PC-9 (cell line): ENCODE results near the gene KLHL17. TPM values are rescaled to one million over a fixed set of nuclear protein-coding genes. Genes with fewer than 3 reads are reported as not detected.

Experiments used
- BruUV-seq: library from RNA; stranded (reverse); fragments of 400-500 nt; replicated peaks from 2 replicates; lab custom pipeline; 2021; lab: Mats Ljungman, UMichigan
- CTCF ChIA-PET: fragments of 300-600 bp; sonication (Branson Sonifier 250); formaldehyde crosslinking; loops from one replicate; lab custom pipeline; 2022; ENCODE audit warnings: antibody characterized with exemption; lab: Charles Lee
- POLR2A ChIA-PET: fragments of 300-600 bp; sonication (Branson Sonifier 250); formaldehyde crosslinking; loops from one replicate; lab custom pipeline; 2022; ENCODE audit warnings: antibody characterized with exemption; ENCODE audit not compliant: unreplicated experiment; lab: Charles Lee
- DNase-seq, 2 experiments: peaks; one replicate each; pipeline versions ENCODE4 v3.0.0 to v3.0.0-alpha.2; 2015 to 2022; ENCODE audit warnings: mixed read lengths in 1 of 2
- H2AFZ ChIP-seq: fragments of 200-600 bp; sonication (generic); 2 replicates; pipeline ENCODE4 v1.8.1; 2017; ENCODE audit warnings: antibody characterized with exemption
- H3F3A ChIP-seq: fragments of 200-600 bp; sonication (generic); 2 replicates; pipeline ENCODE4 v1.8.1; 2017; ENCODE audit warnings: antibody characterized with exemption, mild to moderate bottlenecking, low read depth; ENCODE audit not compliant: insufficient read depth
- H3K27ac ChIP-seq: fragments of 200-600 bp; sonication (generic); 2 replicates; pipeline ENCODE4 v1.6.1; 2016; ENCODE audit warnings: mixed run types
- H3K27me3 ChIP-seq: fragments of 200-600 bp; sonication (generic); 2 replicates; pipeline ENCODE4 v1.6.1; 2016; ENCODE audit warnings: low read depth, mixed run types; ENCODE audit not compliant: insufficient read depth
- H3K36me3 ChIP-seq: fragments of 200-600 bp; sonication (generic); 2 replicates; pipeline ENCODE4 v1.6.1; 2016; ENCODE audit warnings: low read depth, mixed run types
- H3K4me1 ChIP-seq: fragments of 200-600 bp; sonication (generic); replicated peaks from 2 replicates; pipeline ENCODE4 v1.6.1; 2016; ENCODE audit warnings: mixed run types; ENCODE audit not compliant: insufficient read depth
- H3K4me2 ChIP-seq: fragments of 200-600 bp; sonication (generic); 2 replicates; pipeline ENCODE4 v1.6.1; 2017; ENCODE audit warnings: mixed run types
- H3K4me3 ChIP-seq: fragments of 200-600 bp; sonication (generic); 2 replicates; pipeline ENCODE4 v1.6.1; 2016; ENCODE audit warnings: mixed run types
- H3K79me2 ChIP-seq: fragments of 200-600 bp; sonication (generic); 2 replicates; pipeline ENCODE4 v1.6.1; 2017; ENCODE audit warnings: low read depth, mixed run types
- H3K9me2 ChIP-seq: fragments of 200-600 bp; sonication (generic); 2 replicates; pipeline ENCODE4 v1.8.1; 2017; ENCODE audit warnings: mild to moderate bottlenecking; ENCODE audit not compliant: insufficient read depth
- H3K9me3 ChIP-seq: fragments of 200-600 bp; sonication (generic); 2 replicates; pipeline ENCODE4 v1.8.1; 2016; ENCODE audit warnings: low read depth; ENCODE audit not compliant: insufficient read depth
- H4K20me1 ChIP-seq: fragments of 200-600 bp; sonication (generic); 2 replicates; pipeline ENCODE4 v1.8.1; 2017; ENCODE audit not compliant: insufficient read depth
- EZH2 ChIP-seq: fragments of 200-600 bp; sonication (generic); IDR thresholded peaks from 2 replicates; pipeline ENCODE4 v1.8.0; 2017; ENCODE audit warnings: antibody characterized with exemption, low read depth
- intact Hi-C: fragments of 100-400 bp; cut with micrococcal nuclease; formaldehyde crosslinking; loops from one replicate; pipeline ENCODE4 v1.10.0; 2022; ENCODE audit not compliant: unreplicated experiment
- total RNA-seq: library from RNA; stranded (reverse); gene quantifications from 2 replicates; pipeline ENCODE4 v1.2.3, GENCODE V29; 2021
- TF ChIP-seq, protein P1 (sequence below): fragments of 200-600 bp; sonication (generic); conservative IDR thresholded peaks from 2 replicates; pipeline ENCODE4 v1.6.1; 2017; ENCODE audit warnings: mixed run types, antibody characterized with exemption, mild to moderate bottlenecking, moderate library complexity

Gene KLHL17
- total RNA-seq, 1 experiment from 2014 or later: 22.7 TPM

DNA sequence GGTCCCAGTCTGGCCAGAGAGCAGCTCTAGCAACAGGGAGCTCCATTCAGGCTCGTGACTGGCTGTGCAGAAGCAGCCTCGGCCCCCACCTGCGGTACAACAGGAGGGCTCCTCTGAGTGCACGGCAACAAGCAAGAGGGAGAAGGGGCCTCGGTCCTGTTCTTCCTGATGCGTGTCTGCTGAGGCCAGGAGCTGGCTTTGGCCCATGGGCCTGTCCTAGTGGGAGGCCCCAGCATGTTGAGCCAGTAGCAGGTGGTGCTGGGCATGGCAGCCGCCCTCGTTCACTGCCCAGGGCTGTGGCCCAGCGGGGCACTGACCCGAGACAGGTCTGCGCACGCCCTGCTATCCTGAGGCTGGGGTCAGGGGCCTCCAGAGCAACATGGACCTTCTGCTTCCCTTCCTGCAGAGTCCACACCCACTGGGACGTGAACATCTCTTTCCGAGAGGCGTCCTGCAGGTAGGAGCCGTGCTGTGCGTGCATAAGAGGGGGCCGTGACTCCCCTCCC lies 29.7 kb upstream of the KLHL17 start:
- peaks cover 21% of the 10 kb centered on the region for H3K4me1 ChIP-seq
- peaks cover 31% of the 10 kb centered on the region for H3F3A ChIP-seq
- no peak for DNase-seq
- no peak overlapping the region for H3K4me2 ChIP-seq
- H3K36me3 ChIP-seq: no peaks in the 10 kb centered on the region
- H3K9me3 ChIP-seq: no peaks in the 10 kb centered on the region
- intact Hi-C loops: no loop called here
- peaks cover 32% of the 10 kb centered on the region for H3K27me3 ChIP-seq
- H4K20me1 ChIP-seq: no peaks in the 10 kb centered on the region; the same call in 1 of the 2 replicates
- no peak overlapping the region for H3K27ac ChIP-seq
- H3K79me2 ChIP-seq: no peaks in the 10 kb centered on the region
- TF ChIP-seq, protein P1, sequence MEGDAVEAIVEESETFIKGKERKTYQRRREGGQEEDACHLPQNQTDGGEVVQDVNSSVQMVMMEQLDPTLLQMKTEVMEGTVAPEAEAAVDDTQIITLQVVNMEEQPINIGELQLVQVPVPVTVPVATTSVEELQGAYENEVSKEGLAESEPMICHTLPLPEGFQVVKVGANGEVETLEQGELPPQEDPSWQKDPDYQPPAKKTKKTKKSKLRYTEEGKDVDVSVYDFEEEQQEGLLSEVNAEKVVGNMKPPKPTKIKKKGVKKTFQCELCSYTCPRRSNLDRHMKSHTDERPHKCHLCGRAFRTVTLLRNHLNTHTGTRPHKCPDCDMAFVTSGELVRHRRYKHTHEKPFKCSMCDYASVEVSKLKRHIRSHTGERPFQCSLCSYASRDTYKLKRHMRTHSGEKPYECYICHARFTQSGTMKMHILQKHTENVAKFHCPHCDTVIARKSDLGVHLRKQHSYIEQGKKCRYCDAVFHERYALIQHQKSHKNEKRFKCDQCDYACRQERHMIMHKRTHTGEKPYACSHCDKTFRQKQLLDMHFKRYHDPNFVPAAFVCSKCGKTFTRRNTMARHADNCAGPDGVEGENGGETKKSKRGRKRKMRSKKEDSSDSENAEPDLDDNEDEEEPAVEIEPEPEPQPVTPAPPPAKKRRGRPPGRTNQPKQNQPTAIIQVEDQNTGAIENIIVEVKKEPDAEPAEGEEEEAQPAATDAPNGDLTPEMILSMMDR: no peak
- TF ChIP-seq EZH2: no peak
- CTCF ChIA-PET: no interaction called here
- no peak overlapping the region for H3K4me3 ChIP-seq
- H2AFZ ChIP-seq: no peak overlapping the region
- H3K9me2 ChIP-seq: no peaks in the 10 kb centered on the region
- BruUV-seq: no TSS peak
- POLR2A ChIA-PET: no interaction called here

DNA sequence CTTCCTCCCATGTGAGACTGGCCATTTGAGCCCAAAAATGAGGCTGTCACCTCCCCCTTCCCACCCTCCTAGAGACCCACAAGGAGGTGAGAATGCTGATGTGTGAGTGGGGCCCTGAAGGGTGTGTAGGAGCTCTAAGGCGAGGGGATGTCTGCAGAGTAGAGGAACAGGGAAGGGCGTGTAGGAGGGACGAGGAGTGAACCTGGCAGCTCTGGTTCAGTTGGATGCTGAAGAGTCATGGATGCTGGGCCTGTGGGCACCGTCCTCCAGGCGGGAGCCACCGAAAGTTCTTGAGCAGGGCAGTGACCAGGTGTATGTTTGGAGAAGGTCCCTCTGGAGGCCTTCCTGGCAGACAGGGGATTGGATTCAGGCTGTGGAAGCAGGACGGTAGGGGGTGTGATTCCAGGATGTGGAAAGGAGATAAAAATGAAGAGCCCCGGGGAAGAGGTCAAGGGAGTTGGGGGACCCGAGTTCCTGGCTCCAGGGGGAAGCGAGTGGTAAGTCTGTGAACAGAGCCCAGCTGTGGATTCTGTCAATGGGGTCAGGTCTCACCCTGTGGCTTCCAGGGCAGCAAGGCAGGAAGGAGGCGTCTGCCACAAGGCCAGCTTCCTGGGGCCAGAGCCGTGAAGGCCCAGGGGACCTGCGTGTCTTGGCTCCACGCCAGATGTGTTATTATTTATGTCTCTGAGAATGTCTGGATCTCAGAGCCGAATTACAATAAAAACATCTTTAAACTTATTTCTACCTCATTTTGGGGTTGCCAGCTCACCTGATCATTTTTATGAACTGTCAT lies 28.8 kb upstream of the KLHL17 start:
- Histone ChIP-seq H3K79me2 (no peaks in the 10 kb centered on the region), H3K4me3 (no peak overlapping the region), H3K27me3 (peaks cover 32% of the 10 kb centered on the region), H3K9me2 (no peaks in the 10 kb centered on the region), H3K36me3 (no peaks in the 10 kb centered on the region), H3F3A (peaks cover 33% of the 10 kb centered on the region), H3K9me3 (no peaks in the 10 kb centered on the region), H4K20me1 (no peaks in the 10 kb centered on the region; the same call in 1 of the 2 replicates), H3K4me2 (no peak overlapping the region), H3K4me1 (peaks cover 22% of the 10 kb centered on the region), H3K27ac (no peak overlapping the region), H2AFZ (no peak overlapping the region)
- BruUV-seq: no TSS peak
- intact Hi-C loops: no loop called here
- no peak for TF ChIP-seq EZH2
- TF ChIP-seq, protein P1: no peak
- no peak for DNase-seq
- ChIA-PET POLR2A (no interaction called here), CTCF (no interaction called here)

DNA sequence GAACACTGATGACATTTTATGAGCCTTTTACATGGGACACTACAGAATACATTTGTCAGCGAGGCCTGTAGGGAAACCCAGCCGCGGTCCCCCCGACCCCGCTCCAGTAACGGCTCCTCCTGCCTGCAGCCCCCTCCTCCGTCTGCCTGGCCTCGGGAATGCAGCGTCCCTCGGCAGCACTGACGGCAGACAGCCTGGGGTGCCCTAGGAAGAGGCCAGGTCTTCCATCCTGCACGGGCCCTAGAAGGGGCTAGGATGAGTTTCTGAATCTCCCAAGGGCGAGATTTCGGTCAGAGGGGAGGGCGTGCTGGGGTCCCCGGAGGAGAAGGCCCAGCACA lies 28.2 kb upstream of the KLHL17 start:
- H3K79me2 ChIP-seq: no peaks in the 10 kb centered on the region
- H3K4me1 ChIP-seq: peaks cover 22% of the 10 kb centered on the region
- intact Hi-C loops: no loop called here
- no peak for DNase-seq
- H3F3A ChIP-seq: peaks cover 33% of the 10 kb centered on the region
- POLR2A ChIA-PET: no interaction called here
- TF ChIP-seq EZH2: no peak
- TF ChIP-seq, protein P1: no peak
- no TSS peak for BruUV-seq
- H3K36me3 ChIP-seq: no peaks in the 10 kb centered on the region
- no peak overlapping the region for H3K4me3 ChIP-seq
- H3K27me3 ChIP-seq: peaks cover 27% of the 10 kb centered on the region
- no peak overlapping the region for H3K27ac ChIP-seq
- H4K20me1 ChIP-seq: no peaks in the 10 kb centered on the region; the same call in 1 of the 2 replicates
- no peak overlapping the region for H3K4me2 ChIP-seq
- no peaks in the 10 kb centered on the region for H3K9me3 ChIP-seq
- CTCF ChIA-PET: no interaction called here
- no peak overlapping the region for H2AFZ ChIP-seq
- no peaks in the 10 kb centered on the region for H3K9me2 ChIP-seq
